Esophagus squamous epithelium (tissue), 4 donors: ENCODE data around the gene KRTAP10-2.

Experiments
- CTCF ChIP-seq, 6 experiments: fragments of 450-650 bp in 4 of 6; fragments of 200-600 bp in 2 of 6; sonication (generic) in 2 of 6; IDR thresholded peaks; one replicate each; pipeline ENCODE4 v1.5.1; 2016 to 2019; ENCODE audit warnings: antibody characterized with exemption in 6 of 6, mild to moderate bottlenecking in 4 of 6, moderate library complexity in 4 of 6
- POLR2A ChIP-seq, 4 donors: fragments of 450-650 bp; IDR thresholded peaks; one replicate each; pipeline ENCODE4 v1.6.1; 2017; ENCODE audit warnings: antibody characterized with exemption in 4 of 4, mild to moderate bottlenecking in 4 of 4, moderate library complexity in 3 of 4

GRCh38 chr21:44530221-44530902 lies 20.9 kb downstream of the KRTAP10-2 start:
- TF ChIP-seq CTCF (IDR thresholded peaks at IDR 0.05) (no peak), POLR2A (IDR thresholded peaks at IDR 0.05) (no peak)
